HG03025 (cell line): ENCODE results near the gene GALNT15.

Source experiments
- ATAC-seq: cut with Tn5 transposase; IDR thresholded peaks from one replicate; pipeline ENCODE4 v1.9.1; 2021; ENCODE audit warnings: mild to moderate bottlenecking, moderate library complexity; ENCODE audit not compliant: unreplicated experiment, low FRiP score

Gene GALNT15

DNA sequence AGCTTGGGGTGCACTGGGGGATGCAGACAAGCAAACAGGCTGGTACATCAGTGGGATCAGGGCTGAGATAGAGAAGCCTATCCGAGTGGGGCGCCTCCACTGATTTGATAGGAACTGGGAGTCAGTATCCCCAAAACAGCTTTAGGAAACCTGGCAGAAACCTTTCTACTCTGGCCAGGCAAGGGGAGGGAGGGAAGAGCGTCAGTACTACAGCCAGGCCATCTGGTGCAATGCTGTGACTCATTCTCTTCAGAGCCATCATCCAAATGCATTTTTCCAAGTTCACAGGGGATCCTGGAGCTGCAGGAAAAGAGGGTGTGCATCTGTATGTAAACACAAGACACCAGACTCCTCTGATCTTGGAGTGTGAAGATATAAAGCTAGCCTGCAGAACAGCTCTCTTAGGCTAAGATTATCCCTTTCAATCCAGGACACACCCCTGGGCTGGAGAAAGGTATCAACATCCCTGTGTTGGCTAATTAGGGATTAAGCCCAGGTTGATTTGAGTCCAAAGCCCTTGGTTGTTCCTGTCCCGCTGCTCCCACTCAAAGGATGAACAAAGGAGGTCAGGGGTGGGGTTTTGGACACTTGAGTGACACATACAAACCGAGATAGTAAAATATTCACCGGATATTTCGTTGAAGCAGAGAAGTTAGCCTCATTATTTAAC, 9.3 kb downstream of the GALNT15 start:
- ATAC-seq = no peak

DNA sequence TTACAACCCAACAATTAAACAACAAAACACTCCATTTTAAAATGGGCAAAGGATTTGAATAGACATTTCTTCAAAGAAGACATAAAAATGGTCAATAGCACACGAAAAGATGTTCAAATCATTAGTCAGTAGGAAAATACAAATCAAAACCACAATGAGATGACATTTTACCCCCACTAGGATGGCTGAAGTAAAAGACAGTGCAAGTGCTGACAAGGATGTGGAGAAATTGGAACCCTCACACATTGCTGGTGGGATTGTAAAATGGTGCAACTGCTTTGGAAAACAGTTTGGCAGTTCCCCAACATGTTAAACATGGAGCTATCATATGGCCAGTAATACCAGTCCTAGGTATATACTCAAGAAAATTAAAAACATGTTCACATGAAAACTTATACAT, 11.6 kb downstream of the GALNT15 start:
- no peak for ATAC-seq

DNA sequence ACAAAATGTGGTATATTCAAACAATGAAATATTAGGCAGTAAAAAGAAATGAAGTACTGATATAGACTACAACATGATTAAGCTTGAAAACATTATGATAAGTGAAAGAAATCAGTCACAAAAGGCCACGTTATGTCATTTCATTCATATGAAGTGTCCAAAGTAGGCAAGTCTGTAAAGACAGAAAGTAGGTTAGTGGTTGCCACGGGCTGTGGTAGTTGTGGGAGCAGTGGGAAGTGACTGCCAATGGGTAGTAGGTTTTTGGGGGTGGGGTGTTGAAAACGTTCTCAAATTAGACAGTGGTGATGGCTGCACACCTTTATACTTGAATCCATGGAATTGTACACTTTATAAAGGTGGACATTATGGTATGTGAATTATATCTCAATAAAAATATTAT, 12.1 kb downstream of the GALNT15 start:
- no peak for ATAC-seq

DNA sequence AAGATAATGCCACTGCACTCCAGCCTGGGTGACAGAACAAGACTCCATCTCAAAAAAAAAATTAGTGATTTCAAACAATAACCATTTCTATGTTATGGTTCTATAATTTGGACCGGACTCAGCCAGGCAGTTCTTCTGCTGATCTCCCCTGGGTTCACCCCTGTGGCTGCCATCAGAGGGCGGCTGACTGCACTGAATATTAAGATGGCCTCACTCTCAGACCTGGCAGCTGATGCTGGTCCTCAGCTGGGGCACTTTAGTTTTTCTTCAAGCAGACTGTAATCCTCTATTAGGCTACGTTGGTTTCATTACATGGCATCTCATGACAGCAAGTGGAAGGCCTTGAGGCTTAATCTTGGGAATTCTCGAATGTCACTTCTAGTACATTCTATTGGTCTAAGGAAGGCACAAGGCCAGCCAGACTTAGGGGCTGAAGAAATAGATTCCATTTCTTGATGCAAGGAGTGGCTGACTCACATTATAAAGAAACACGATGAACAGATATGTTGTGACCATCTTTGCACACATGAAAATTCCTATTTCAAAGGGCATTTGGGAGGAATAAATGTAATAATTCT, 12.8 kb downstream of the GALNT15 start:
- no peak for ATAC-seq

DNA sequence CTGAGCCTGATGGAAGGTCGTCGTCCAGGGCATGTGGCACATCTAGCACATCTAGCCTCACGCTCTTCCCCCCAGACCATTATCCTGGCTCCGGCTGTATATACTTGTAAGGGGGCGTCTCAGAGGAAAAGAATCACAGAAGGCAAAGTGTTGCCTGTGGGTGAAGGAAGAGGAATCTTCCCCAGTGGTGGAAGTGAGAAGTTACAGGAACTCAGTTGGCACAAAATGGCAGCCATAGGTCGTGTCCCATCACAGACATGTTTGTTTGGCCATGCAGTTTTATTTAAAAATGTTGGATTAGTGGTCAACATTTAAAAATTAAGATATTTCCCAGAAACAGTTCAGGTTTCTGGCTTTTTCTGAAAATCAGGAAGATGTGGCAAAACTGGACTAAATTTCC, 13.6 kb downstream of the GALNT15 start:
- no peak for ATAC-seq

DNA sequence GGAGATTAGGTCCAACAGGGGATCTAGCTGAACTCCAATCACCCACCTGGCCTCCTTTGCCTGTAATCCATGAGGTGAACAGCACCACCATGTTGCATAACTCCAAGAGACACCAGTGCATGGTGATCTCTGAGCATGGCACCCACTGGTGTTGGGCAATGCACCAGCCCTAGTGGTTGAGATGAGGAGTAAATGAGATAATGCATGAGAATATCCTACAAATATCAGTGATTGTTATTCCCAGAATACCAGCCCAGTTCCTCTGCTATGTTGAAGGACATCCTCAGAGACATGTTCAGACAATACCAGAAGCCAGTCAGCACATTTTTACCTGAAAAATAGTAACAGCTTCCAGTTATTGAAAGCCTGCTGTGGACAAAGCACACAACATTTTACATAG, 14.7 kb downstream of the GALNT15 start:
- ATAC-seq = no peak

DNA sequence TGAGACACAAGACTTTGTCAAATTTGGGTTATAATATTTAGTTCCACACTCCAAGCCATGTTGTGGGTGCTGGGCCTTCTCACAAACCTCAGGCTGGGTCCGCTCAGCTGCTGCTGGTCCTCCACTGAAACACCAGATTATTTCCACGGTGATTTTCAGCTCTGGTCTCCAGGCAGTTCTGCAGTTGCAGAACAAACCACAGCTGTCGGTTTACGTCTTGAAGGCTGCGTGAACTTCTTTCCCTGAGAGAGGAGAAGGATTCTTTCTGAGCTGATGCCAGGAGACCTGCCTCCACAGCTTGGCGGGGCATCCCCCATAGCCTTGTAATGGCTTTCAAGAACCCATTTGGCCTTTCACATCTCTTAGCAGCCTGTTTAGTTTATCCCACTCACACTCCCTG, 16.2 kb downstream of the GALNT15 start:
- ATAC-seq = no peak

DNA sequence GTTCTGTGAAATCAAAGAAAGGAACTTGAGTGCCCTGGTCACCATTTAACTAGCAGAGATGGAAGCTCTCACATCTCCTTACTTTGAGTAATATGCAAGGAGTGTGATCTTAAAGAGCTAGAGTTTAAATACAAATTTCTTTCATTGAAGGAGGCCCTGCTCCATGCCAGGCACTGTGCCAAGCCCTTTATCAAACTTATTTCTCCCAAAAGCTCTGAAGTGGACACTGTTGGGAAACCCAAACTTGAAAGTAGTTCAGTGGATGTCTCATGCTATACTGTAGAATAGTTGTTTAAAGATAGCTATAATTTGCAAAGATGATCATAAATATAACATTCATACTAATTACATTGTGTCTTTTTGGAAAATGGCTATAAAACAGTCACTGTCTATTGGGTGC, 17.1 kb downstream of the GALNT15 start:
- no peak for ATAC-seq

DNA sequence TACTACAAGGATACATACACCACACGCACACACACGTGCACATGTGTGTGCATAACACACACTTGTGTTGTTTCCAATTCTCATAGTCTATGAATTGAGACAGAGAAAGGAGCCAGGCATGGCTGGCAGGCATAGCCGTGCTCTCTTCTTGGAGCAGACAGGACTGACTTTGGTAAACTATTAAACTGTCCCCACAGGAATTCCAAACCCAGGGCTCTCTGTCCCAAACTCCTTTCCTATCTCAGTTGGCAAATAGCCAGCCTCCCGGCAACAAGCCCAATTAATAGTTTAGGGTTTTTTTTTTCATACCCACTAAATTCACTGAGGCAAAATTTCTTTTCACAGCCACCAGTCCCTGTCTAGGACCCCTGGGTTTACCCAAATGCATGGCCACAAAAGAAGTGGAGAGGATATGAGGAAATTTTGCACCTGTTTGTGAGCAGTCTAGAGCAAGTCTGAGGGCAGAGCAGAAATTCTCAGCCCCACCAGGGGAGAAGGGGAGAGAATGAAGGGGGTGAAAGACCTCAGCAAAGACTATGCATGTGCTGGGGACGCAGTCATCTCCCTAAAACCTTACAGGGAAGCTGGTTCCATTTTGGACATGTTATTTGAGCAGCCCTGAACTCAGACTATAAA, 17.8 kb downstream of the GALNT15 start:
- no peak for ATAC-seq

DNA sequence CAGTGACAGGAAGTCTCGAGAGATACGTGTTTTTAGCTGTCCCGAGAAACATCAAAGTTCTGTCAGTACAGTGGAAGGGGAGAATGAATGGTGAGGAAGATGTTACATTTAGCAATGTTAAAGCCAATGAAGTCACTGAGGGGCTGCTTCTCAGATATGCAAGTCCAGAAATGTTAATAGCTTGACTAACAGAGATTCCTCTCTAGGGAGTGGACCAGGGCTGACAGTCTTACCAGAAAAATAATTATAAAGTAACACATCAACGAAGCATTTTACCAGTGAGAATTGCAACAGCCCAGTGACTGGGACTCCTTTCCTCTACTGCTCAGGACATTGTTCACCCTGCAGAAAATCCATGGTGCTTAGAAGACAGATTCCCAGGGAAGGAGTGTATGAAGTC, 23.9 kb downstream of the GALNT15 start:
- no peak for ATAC-seq

DNA sequence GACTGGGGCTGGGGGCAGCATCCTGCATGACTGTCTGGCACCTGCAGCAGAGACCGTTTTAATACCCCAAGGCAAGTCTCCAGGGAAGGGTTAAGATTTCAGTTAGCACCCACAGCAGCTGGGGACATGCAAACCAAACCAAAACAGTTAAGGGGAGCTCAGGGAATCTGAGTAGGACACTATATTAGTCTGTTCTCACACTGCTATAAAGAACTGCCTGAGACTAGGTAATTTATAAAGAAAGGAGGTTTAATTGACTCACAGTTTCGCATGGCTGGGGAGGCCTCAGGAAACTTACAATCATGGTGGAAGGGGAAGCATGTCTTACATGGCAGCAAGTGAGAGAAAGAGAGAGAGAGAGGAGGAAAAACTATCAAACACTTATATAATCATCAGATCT, 25.3 kb downstream of the GALNT15 start:
- no peak for ATAC-seq

DNA sequence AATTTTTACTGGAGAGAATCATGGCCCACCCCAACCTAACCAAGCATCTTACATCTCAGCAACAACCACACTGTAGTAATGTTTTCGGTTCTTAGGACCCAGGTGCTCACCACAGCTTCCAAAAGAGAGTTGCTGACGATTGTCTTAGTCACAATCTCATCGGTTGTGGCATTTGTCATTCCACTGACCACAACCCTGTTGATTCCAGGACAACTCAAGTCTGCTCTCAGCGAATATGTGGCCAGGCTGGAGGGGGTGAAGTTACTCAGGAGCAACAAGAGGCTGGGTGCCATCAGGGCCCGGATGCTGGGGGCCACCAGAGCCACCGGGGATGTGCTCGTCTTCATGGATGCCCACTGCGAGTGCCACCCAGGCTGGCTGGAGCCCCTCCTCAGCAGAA, 25.9 kb downstream of the GALNT15 start:
- ATAC-seq = no peak

DNA sequence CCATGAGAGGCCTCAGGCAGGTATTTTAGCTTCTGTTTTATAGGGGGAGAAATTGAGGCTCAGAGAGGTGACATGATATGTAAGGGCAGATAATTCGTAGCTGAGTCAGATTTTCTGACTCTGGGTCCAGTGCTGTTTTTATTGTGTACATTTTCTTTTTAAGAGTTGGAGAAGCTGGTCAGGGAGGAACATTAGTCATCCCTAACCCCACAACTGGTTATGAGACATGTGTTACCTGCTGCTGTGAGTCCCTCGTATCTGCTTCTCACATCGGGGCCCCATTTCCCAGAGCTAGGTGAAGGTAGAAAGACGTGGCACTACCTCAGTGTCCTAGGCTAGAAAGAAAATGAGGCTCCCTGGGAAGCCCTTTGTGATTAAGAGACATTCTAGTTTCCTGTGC, 28.6 kb downstream of the GALNT15 start:
- ATAC-seq = no peak

DNA sequence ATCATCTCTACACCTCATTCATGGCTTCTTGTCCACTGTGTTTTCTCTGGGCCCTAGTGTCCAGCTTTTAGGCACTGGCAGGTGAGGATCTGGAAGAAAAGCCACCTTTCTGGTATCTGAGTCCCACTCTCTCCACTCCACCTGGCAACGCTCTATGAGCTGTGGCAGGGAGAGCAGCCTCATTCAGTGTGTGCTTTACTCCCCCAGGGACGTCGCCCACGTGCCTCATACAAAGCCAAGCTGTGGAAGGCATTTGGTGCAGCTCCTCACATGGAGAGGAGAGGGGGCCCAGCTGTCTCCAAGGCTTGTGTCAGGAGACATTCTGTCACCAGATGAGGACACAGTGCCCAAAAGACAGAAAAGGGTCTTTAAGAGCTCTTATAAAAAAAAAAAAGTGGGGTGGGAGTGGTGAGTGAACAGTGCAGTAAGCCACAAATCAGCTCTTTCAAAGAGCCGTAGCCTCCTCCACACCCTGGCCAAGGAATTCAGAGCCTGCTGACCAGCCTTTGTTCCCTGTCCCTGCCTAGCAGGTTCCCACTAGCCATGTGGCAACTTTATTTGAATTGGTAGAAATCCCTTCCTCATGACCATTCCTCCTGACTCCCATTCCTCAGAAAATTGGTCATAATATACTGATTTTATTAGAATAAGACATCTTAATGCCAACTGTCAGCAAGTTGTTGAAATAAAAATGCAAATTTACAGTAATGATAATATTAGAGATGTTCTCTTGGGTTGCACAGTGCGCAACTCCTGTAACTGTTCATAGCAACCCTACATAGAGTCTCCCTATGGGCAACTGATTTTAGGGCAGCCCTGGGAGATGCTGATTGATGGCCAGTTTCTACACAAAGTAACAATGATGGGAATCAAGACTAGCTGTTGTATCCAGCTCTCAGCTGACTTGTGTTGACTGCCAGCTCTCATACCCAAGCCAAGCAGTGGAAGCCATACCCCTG, 29.5 kb downstream of the GALNT15 start:
- ATAC-seq = no peak

DNA sequence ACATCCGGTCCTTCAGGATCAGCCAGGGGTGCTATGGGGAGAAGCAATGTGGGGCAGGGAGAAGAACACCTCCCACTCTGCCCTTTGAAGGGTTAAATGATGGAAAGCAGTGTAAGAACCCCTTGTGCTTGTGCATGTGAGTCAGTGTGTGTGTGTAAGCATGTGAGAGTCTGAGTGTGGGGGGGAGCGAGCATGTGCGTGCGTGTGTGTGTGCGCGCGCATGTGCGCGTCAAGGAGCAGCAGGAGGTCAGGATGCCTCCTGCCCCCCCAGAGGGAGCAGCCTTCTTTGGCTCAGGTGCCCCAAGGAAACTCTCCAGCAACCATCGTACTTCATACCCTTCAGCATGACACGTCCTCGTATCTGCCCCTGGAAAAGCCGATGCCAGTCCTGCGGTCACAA, 30.3 kb downstream of the GALNT15 start:
- ATAC-seq = no peak

DNA sequence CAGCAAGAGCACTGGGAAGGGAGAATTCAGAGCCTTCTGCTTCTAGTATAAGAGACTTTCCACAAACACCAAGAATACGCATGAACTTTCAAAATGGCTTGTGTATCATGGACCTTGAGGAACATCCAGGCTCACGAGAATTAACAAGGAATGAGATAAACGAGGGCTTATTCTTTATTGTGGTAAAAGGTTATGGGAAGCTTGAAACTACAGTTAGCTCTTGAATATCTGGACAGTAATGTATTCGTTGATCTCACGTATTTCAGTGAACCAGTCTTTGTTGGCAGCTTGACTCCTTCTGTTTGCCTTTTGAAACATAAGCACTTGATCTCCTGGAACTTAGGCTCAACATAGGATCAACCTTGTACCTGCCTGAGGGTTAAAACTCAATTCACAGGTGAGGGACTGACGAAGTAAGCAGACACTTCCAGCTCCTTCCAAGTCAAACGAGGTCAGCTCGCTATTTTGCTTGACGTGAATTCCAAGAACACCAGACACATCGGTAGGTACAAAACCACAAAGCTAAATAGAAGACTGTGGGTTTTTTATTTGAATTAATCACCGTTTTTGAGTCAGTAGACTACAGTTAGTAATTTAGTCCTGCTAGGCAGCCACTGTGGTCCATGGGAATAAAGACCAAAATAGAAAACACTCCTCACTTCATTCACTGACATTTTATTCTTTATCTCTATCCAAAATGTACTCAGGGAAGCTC, 30.8 kb downstream of the GALNT15 start:
- no peak for ATAC-seq

DNA sequence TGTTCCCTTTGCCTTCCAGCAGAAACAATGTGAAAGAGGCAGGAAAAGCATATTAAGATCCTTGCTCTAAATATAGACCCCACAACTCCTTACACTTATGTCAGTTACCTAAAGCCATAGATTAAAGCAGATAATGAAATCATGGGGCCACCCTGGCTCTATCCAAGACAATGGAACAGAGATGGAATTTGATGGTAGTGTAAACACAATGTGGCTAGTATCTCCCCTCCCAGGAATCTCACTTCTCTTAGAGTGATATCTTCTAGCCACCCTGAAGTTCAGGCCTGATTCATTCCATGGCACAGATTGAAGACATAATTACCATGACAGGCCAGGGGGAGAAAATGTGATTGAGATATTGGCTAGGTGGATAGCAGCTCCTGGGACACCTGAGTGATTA, 32.6 kb downstream of the GALNT15 start:
- no peak for ATAC-seq

DNA sequence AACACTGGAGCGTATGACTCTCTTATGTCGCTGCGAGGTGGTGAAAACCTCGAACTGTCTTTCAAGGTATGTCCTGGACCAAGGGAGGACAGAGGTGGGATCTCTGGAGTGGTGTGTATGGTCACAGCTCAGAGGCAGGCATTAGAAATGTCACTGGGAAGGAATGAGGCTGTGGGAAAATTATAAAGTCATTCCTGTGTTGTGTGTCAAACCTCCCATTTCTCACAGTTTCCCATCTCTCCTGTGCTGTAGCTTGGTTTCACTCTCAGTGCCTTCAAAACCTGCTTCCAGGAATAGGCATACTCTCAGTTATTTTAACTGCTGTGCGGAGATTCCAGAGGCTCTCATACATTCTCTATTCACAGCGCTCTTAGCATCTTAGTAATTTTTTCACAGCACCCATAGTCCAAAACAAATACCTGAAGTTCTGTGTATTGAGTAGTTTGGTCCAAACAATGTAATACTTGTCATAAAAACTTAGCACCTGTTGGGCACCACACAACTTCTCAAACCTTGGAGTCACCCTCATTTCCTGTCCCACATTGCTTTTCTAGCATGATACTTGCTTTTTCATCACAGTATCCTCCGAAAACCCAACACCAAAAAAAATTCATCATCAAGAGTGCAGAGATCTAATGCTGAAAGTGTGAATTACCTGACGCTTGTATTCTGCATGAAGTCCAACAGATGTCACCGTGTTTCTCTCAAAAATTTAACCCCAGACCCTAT, 36.9 kb downstream of the GALNT15 start:
- no peak for ATAC-seq

DNA sequence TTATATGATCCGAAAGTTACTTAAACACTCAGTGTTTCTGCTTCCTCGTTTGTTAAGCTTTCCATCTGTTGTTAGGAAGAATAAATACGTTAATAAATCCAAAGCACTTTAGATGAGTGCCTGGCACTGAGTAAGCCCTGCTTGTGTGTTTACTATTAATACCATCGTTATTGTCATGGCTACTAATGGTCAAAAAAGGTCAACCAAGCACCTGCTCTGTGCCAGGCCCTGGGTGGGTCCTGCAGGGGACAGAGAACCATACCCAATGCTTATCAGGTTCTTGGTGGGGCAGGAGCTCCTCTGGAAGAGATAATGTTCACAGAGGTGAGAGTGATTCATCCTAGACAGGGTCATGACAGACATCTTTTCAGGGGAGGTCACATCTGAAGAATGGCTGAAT, 39.9 kb downstream of the GALNT15 start:
- no peak for ATAC-seq

DNA sequence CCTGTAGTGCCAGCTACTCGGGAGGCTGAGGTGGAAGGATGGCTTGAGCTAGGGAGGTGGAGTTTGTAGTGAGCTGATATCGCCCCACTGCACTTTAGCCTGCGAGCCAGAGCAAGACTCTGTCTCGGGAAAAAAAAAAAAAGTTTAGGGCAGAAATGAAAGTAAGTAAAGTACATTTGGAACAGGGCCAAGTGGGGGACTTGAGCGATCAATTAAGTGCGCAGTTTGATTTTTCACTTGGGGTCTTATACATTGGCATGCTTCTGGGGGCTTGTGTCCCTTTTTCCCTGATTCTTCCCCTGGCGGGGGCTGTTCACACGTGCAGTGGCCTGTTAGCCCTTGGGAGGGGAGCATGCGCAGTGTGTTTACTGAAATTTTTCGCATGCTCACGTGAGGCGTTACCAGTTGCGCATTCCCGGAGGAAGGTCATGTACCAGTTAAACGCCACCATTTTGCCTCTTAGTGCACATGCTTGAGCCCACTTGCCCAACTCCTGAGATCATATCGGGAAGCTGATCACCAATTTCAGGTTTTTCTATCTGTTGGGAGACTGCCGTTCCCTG, 42.0 kb downstream of the GALNT15 start:
- no peak for ATAC-seq
